SU-DHL-6 (cell line): ENCODE data around the gene CTNS.

ENCODE experiments used
- H2AFZ ChIP-seq: fragments of 200-600 bp; sonication (generic); 2 replicates; pipeline ENCODE4 v1.6.1; 2014; ENCODE audit warnings: low read depth, mild to moderate bottlenecking, moderate library complexity, mixed read lengths, antibody characterized with exemption, low read length; ENCODE audit not compliant: severe bottlenecking
- H3F3A ChIP-seq: fragments of 200-600 bp; shearing (Covaris generic); 2 replicates; pipeline ENCODE4 v1.6.0; 2016; ENCODE audit warnings: antibody characterized with exemption, mild to moderate bottlenecking; ENCODE audit not compliant: insufficient read depth
- H3K27ac ChIP-seq: fragments of 200-600 bp; sonication (generic); 2 replicates; pipeline ENCODE4 v1.5.1; 2016; ENCODE audit warnings: low read depth, mild to moderate bottlenecking, low read length, moderate library complexity, mixed read lengths
- H3K27me3 ChIP-seq: fragments of 200-600 bp; sonication (generic), shearing (Covaris generic); 2 replicates; pipeline ENCODE4 v1.6.0; 2014; ENCODE audit warnings: mild to moderate bottlenecking, low read length
- H3K36me3 ChIP-seq: fragments of 200-600 bp; sonication (generic); 2 replicates; pipeline ENCODE4 v1.6.1; 2014; ENCODE audit warnings: mild to moderate bottlenecking, low read length, mixed read lengths
- H3K4me2 ChIP-seq: fragments of 300-600, 200-600 bp; shearing (Covaris generic), sonication (generic); 2 replicates; pipeline ENCODE4 v1.6.0; 2014; ENCODE audit warnings: low read length, low read depth, mild to moderate bottlenecking; ENCODE audit not compliant: poor library complexity, severe bottlenecking
- H3K4me3 ChIP-seq: fragments of 200-600 bp; sonication (generic); 2 replicates; pipeline ENCODE4 v1.5.1; 2014; ENCODE audit warnings: antibody characterized with exemption, low read length, mild to moderate bottlenecking, mixed read lengths; ENCODE audit not compliant: insufficient read depth, poor library complexity, severe bottlenecking
- H3K79me2 ChIP-seq: fragments of 200-600 bp; sonication (generic); 2 replicates; pipeline ENCODE4 v1.6.1; 2014; ENCODE audit warnings: mild to moderate bottlenecking, low read length, moderate library complexity; ENCODE audit not compliant: insufficient read depth
- H3K9ac ChIP-seq: fragments of 200-600 bp; sonication (generic); 2 replicates; pipeline ENCODE4 v1.7.0; 2014; ENCODE audit warnings: mild to moderate bottlenecking, low read length
- H3K9me2 ChIP-seq: fragments of 200-600 bp; sonication (generic); replicated peaks from 2 replicates; pipeline ENCODE4 v1.6.1; 2014; ENCODE audit warnings: low read length; ENCODE audit not compliant: insufficient read depth
- H3K9me3 ChIP-seq: fragments of 200-600 bp; sonication (generic); 2 replicates; pipeline ENCODE4 v1.6.1; 2014; ENCODE audit warnings: low read length, mixed read lengths; ENCODE audit not compliant: insufficient read depth
- H4K20me1 ChIP-seq: fragments of 200-600 bp; sonication (generic); 2 replicates; pipeline ENCODE4 v1.6.1; 2014; ENCODE audit warnings: low read depth, mild to moderate bottlenecking, antibody characterized with exemption, low read length, moderate library complexity, mixed read lengths
- EZH2phosphoT487 ChIP-seq: fragments of 200-600 bp; sonication (generic), shearing (Covaris generic); conservative IDR thresholded peaks from 2 replicates; pipeline ENCODE4 v1.6.1; 2018; ENCODE audit warnings: mild to moderate bottlenecking, antibody characterized with exemption, low read length, moderate library complexity, mixed read lengths
- TF ChIP-seq, protein P1 (sequence below): fragments of 200-600 bp; sonication (generic); IDR thresholded peaks from one replicate; pipeline ENCODE4 v1.5.1; 2017; ENCODE audit warnings: antibody characterized with exemption, mild to moderate bottlenecking, low read length, moderate library complexity; ENCODE audit not compliant: insufficient read depth, poor library complexity, severe bottlenecking

Gene CTNS

DNA sequence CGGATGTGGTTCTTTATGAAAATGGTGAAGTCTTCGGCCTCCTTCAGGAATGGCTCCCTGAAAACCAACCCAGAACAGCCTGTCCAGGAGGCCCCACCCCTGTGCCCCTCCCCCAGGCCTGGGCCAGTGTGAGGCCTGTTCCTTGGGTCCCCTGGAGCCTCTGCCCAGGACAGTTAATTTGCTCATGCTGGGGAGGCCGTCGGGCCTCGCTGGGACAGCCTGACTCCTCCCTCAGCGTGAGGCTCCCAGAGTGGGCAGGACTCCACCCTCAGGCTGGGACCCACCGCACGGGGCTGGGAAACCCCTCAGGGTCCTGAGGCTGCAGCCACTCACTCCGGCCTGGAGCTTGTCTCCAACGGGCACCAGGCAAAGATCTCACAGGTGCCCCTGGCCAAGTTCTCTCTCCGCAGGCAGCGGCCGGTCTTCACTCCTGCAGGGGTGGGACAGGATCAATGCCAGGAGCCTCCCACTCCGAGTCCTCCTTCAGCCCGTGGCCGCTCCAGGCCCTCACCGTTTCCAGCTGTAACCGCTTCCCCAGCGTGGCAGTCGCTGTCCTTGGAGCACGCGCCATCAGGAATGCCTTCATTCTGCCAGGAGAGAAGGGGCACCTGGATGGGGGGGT is 53.6 kb downstream of the CTNS start:
- H3K4me3 ChIP-seq = no peak overlapping the region
- no peaks in the 10 kb centered on the region for H3K9me3 ChIP-seq
- H3K4me2 ChIP-seq = no peak overlapping the region
- H3K9me2 ChIP-seq = no peaks in the 10 kb centered on the region
- H2AFZ ChIP-seq = no peak overlapping the region
- H4K20me1 ChIP-seq = no peaks in the 10 kb centered on the region
- H3K27ac ChIP-seq = no peak overlapping the region
- TF ChIP-seq, protein P1, sequence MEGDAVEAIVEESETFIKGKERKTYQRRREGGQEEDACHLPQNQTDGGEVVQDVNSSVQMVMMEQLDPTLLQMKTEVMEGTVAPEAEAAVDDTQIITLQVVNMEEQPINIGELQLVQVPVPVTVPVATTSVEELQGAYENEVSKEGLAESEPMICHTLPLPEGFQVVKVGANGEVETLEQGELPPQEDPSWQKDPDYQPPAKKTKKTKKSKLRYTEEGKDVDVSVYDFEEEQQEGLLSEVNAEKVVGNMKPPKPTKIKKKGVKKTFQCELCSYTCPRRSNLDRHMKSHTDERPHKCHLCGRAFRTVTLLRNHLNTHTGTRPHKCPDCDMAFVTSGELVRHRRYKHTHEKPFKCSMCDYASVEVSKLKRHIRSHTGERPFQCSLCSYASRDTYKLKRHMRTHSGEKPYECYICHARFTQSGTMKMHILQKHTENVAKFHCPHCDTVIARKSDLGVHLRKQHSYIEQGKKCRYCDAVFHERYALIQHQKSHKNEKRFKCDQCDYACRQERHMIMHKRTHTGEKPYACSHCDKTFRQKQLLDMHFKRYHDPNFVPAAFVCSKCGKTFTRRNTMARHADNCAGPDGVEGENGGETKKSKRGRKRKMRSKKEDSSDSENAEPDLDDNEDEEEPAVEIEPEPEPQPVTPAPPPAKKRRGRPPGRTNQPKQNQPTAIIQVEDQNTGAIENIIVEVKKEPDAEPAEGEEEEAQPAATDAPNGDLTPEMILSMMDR = no peak
- TF ChIP-seq EZH2phosphoT487 = no peak
- H3K79me2 ChIP-seq = peaks cover 27% of the 10 kb centered on the region
- H3F3A ChIP-seq = peaks cover 13% of the 10 kb centered on the region
- no peak overlapping the region for H3K9ac ChIP-seq
- H3K36me3 ChIP-seq = no peaks in the 10 kb centered on the region
- no peaks in the 10 kb centered on the region for H3K27me3 ChIP-seq

DNA sequence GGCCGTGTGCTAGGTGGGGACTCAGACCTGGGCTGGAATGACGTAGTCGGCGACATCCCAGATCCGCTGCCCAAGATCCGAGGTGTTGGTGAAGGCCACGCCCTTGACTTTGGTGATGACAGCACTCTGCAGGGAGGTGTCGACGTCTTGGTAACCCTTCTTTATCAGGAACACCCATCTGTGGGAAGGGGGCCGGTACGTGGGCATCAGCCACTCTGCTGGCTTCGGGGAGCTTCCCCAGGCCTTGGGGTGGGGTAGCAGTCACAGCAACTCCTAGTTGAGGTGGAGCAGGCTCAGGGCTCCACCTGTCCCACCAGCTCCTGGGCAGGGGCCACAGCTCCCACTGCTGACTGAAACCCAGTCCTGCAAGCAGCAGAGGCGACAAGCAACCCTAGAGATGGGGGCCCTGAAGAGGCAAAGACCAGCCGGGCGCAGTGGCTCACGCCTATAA is 55.1 kb downstream of the CTNS start:
- no peaks in the 10 kb centered on the region for H4K20me1 ChIP-seq
- no peak overlapping the region for H2AFZ ChIP-seq
- peaks cover 32% of the 10 kb centered on the region for H3K79me2 ChIP-seq
- H3K27me3 ChIP-seq = no peaks in the 10 kb centered on the region
- TF ChIP-seq EZH2phosphoT487 = no peak
- TF ChIP-seq, protein P1 = no peak
- no peaks in the 10 kb centered on the region for H3K9me3 ChIP-seq
- peaks cover 13% of the 10 kb centered on the region for H3F3A ChIP-seq
- H3K4me3 ChIP-seq = no peak overlapping the region
- no peaks in the 10 kb centered on the region for H3K36me3 ChIP-seq
- no peak overlapping the region for H3K4me2 ChIP-seq
- no peaks in the 10 kb centered on the region for H3K9me2 ChIP-seq
- H3K27ac ChIP-seq = no peak overlapping the region
- H3K9ac ChIP-seq = no peak overlapping the region

DNA sequence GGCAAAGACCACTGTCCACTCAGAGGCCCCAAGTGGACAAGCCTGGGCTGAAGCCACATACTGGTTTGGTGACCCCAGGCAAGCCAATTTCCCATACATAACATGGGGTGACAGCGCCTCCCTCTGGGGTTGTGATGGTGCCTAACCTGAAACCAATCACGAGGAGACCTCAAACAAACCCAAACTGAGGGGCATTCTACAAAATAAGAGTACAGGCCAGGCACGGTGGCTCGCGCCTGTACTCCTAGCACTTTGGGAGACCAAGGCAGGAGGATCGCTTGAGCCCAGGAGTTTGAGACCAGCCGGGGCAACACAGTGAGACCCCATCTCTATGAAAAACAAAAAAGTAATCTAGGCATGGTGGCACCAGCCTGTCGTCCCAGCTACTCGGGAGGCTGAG is 55.8 kb downstream of the CTNS start:
- Histone ChIP-seq H4K20me1 (no peaks in the 10 kb centered on the region), H3K27me3 (no peaks in the 10 kb centered on the region), H3K9me3 (no peaks in the 10 kb centered on the region), H3F3A (peaks cover 13% of the 10 kb centered on the region), H3K27ac (no peak overlapping the region), H3K4me2 (no peak overlapping the region), H3K79me2 (peaks cover 32% of the 10 kb centered on the region), H3K36me3 (no peaks in the 10 kb centered on the region), H2AFZ (no peak overlapping the region), H3K4me3 (no peak overlapping the region), H3K9ac (no peak overlapping the region), H3K9me2 (no peaks in the 10 kb centered on the region)
- TF ChIP-seq, protein P1 = no peak
- no peak for TF ChIP-seq EZH2phosphoT487
